ENCODE measurements around the gene PACS2.

PACS2 gene

DNA sequence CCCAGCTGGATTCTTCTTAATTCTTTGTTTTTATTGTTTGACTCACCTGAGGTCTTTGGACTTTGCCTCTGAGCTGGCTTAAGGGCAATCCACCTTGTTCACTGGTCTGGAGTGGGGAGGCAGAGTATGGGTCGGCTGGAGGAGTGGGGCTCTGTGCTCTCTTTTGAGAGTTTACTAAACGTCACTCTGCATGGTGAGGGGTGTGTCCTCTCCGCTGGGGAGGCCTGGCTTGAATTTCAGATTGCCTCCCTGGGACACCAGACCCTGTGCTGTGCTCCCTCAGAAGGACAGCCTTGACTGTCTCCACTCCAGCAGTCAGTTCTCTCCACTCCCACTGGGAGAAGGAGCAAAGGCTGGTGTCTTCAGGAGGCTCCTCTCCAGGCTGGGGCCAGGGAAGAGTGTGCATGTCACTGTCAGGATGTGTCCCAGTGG, 103.2 kb downstream of the PACS2 start:
- POLR2A ChIA-PET, result no interaction called here
- TF ChIP-seq, protein P1, sequence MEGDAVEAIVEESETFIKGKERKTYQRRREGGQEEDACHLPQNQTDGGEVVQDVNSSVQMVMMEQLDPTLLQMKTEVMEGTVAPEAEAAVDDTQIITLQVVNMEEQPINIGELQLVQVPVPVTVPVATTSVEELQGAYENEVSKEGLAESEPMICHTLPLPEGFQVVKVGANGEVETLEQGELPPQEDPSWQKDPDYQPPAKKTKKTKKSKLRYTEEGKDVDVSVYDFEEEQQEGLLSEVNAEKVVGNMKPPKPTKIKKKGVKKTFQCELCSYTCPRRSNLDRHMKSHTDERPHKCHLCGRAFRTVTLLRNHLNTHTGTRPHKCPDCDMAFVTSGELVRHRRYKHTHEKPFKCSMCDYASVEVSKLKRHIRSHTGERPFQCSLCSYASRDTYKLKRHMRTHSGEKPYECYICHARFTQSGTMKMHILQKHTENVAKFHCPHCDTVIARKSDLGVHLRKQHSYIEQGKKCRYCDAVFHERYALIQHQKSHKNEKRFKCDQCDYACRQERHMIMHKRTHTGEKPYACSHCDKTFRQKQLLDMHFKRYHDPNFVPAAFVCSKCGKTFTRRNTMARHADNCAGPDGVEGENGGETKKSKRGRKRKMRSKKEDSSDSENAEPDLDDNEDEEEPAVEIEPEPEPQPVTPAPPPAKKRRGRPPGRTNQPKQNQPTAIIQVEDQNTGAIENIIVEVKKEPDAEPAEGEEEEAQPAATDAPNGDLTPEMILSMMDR (IDR thresholded peaks at IDR 0.05; ENCODE audit: control extremely low read depth, extremely low read depth, low read depth, missing control alignments), result no peak
- CTCF ChIA-PET, result interaction anchor here (1.0 to 2.8 kb wide), 5 partner anchors 10 to 72 kb away, joined by 3 to 11 read pairs (median 5); no protein-coding TSS in a partner anchor
- no peak for DNase-seq (ENCODE audit: extremely low spot score)

DNA sequence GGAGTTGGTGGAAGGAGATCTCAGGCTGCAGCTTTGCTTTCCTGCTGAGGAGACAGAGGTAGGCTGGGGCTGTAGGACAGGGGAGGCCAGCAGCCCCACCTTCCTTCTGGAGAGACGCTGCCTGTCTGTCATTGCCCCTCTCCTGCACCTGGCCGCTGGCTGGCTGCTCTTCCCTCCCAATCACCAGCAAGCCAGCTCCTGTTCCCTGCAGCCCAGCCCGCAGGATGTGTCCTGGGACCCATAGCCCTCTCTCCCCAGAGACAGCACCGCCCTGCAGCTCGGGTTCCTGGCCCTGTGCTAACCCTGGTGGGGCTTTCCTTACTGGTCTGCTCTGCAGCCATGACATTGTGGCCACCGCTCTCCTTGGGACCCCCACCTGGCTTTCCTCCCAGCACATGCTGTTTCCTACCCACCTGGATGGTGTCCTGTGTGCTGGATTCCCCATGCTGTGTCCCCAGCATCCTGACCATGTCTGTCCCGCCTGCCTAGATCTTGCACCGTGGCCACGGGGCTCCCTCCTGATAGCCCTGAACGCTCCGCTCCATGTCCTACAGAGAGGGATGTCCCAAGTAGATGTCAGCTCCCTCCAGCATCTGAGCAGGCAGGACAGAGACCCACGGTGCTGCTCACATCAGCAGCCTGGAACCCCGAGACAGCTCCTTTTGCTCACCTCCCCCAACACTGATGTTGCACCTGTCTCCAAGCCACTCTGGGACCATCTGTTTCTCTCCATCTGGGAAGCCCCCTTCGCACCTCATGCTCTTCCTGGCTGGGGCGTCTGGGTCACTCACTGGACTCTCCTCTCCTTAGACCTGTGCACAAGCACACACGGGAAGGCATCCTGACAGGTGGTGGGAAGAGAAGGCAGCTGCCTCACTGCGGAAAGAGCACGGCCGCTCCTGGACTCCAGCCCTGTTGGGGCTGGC, 104.0 kb downstream of the PACS2 start:
- ChIA-PET CTCF (interaction anchor here (1.0 to 2.8 kb wide), 6 partner anchors 9 to 486 kb away, joined by 3 to 11 read pairs (median 4); no protein-coding TSS in a partner anchor), POLR2A (interaction anchor here (0.7 kb wide), 1 partner anchor 29 kb away, joined by 3 read pairs; no protein-coding TSS in a partner anchor)
- TF ChIP-seq, protein P1 (IDR thresholded peaks at IDR 0.05; ENCODE audit: control extremely low read depth, extremely low read depth, low read depth, missing control alignments), result no peak
- no peak for DNase-seq (ENCODE audit: extremely low spot score)

DNA sequence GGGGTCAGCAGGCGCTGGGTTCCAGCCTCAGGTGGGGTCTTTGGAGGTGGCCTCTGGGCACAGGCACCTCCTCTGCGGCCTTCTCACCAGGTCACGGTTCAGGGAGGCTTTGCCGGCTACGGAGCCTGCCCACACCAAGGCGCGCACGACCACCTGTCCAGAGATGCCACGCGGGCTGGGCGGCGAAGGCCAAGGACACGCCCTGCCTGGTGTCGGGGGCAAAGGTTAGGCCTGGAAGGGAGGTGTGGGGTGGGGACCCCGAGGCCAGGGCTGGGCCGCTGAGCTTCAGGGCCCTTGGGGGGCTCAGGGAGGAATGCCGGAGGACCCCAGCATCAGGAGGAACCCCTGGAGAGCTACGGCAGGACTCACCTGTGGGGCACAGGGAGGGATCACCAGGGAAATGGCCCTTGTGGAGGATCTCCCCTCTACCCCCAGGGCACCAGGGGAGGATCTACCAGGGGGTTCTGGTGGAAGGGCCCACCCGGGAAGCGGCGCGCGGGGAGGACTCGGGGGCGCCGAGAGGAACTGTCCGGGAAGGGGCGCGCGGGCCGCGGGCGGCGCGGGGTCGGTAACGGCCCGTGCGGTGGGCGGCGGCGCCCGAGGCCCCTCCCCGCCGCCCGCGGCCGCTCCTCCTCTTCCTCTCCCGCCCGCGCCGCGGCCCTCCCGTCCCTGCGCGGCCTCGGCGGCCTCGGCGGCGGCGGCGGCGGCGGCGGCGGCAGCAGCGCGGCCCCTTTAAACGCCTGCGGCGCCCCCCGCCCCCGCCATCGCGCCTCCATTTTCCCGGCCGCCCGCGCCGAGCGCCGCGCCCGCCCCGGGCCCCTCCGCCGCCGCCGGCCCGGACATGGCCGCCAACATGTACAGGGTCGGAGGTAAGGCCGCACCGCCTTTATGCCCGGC, 104.9 kb downstream of the PACS2 start, which contains the start of gene MTA1:
Gene MTA1 (plus strand): TSS at position 633 of the 897 bp plus-strand sequence. CDS start 209 bp downstream, at position 842.
- CTCF ChIA-PET, result interaction anchor here (1.1 kb wide), 1 partner anchor 486 kb away, joined by 3 read pairs; no protein-coding TSS in a partner anchor
- peak; percentile 88 for DNase-seq (ENCODE audit: extremely low spot score)

GRCh38 chr14:105420101-105420973, 105.8 kb downstream of the PACS2 start:
- DNase-seq (ENCODE audit: extremely low spot score), result no peak
- ChIA-PET POLR2A (no interaction called here), CTCF (interaction anchor here (1.6 kb wide), 1 partner anchor 69 kb away, joined by 4 read pairs; no protein-coding TSS in a partner anchor)
- TF ChIP-seq, protein P1 (IDR thresholded peaks at IDR 0.05; ENCODE audit: control extremely low read depth, extremely low read depth, low read depth, missing control alignments), result no peak

More for the DNA sequence above, 104.9 kb downstream of the PACS2 start, which contains the start of gene MTA1:
- POLR2A ChIA-PET, result no interaction called here
- TF ChIP-seq, protein P1 (IDR thresholded peaks at IDR 0.05; ENCODE audit: control extremely low read depth, extremely low read depth, low read depth, missing control alignments), result no peak

DNA sequence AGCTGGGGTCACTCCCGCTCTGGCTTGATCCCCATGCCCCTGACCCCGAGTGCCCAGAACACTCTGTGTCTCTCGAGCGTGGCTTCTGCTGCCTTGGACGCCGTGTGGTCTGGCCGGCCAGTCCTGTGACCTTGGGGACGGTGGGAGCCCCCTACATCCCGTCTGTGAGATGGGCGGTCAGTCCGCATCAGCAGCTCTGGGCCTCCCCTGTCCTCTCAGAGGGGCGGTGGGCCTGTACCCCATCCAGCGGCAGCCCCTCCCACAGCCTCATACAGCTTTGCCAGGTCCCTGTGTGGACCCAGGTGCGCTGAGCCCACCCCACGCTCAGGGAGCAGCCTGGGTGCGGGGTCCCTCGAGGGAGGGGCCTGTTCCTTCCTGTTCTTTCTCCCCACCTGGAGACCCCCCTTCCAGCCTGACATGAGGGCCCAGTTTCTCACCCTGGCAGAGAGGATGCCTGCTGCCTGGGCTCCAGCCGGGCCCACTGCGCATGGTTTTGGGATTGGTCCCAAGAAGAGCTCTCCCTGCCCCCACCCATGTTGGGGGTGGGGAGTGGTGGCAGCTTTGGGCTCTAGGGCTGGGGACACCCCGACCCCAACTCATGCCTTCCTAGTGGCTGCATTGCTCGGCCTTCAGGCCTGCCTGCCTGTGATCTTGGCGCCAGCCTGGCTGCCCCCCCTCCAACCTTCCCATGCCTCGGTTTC, 106.6 kb downstream of the PACS2 start:
- no peak for DNase-seq (ENCODE audit: extremely low spot score)
- CTCF ChIA-PET, result interaction anchor here (0.7 to 1.6 kb wide), 3 partner anchors 10 to 68 kb away, joined by 3 to 4 read pairs (median 3); no protein-coding TSS in a partner anchor

More for the DNA sequence above, 106.6 kb downstream of the PACS2 start:
- POLR2A ChIA-PET, result interaction anchor here (0.5 kb wide), 1 partner anchor 19 kb away, joined by 3 read pairs; no protein-coding TSS in a partner anchor
- TF ChIP-seq, protein P1 (IDR thresholded peaks at IDR 0.05; ENCODE audit: control extremely low read depth, extremely low read depth, low read depth, missing control alignments), result no peak

Measured in GM10248 (cell line).